HEK293 (cell line): ENCODE data around the gene FAM217A.
A peak's percentile ranks its signal among the peaks of the same experiment; 100 is the strongest.

Experiments used
- CTCF ChIA-PET: fragments of 350-600 bp; formaldehyde crosslinking; extraction: SDS; loops from one replicate; lab custom pipeline; 2021; ENCODE audit warnings: antibody characterized with exemption; lab: Yijun Ruan, JAX
- POLR2A ChIA-PET: fragments of 300-600 bp; formaldehyde crosslinking; extraction: SDS; loops from one replicate; lab custom pipeline; 2020; ENCODE audit warnings: antibody characterized with exemption, inconsistent platforms; lab: Yijun Ruan, JAX
- H3K27ac ChIP-seq: fragments of 200-500 bp; sonication (Bioruptor generic); 2 replicates; pipeline ENCODE4 v1.5.1; 2014; ENCODE audit warnings: low read depth, low read length, control low read depth, inconsistent platforms; ENCODE audit errors: extremely low read depth
- H3K36me3 ChIP-seq, 2 experiments: fragments of 200-500 bp in 1 of 2; sonication (Bioruptor generic) in 1 of 2; 1 replicate in 1 of 2; 2 replicates in 1 of 2; pipeline ENCODE4 v1.5.1; 2014 to 2017; ENCODE audit warnings: inconsistent platforms in 2 of 2, low read length in 2 of 2; ENCODE audit not compliant: control insufficient read depth in 2 of 2, insufficient read depth in 1 of 2
- H3K4me1 ChIP-seq: fragments of 200-500 bp; sonication (Bioruptor generic); 2 replicates; pipeline ENCODE4 v1.5.1; 2014; ENCODE audit warnings: mild to moderate bottlenecking, low read length, inconsistent platforms; ENCODE audit not compliant: control insufficient read depth, insufficient read depth
- H3K4me3 ChIP-seq: 2 replicates; pipeline ENCODE4 v1.5.1; 2011; ENCODE audit warnings: low read depth, mild to moderate bottlenecking, control low read depth, low read length, moderate library complexity
- H3K9me3 ChIP-seq: fragments of 200-500 bp; sonication (Bioruptor generic); 2 replicates; pipeline ENCODE4 v1.5.1; 2014; ENCODE audit warnings: low read depth, low read length, inconsistent platforms; ENCODE audit not compliant: control insufficient read depth, insufficient read depth
- FEZF1 ChIP-seq: fragments of 450-650 bp; formaldehyde crosslinking; IDR thresholded peaks from 2 replicates; pipeline ENCODE4 v1.5.1; 2016; ENCODE audit warnings: missing biosample characterization, missing genetic modification characterization
- GLI2 ChIP-seq: fragments of 450-650 bp; formaldehyde crosslinking; IDR thresholded peaks from 2 replicates; pipeline ENCODE4; 2017; ENCODE audit warnings: missing biosample characterization, missing genetic modification characterization, low read depth, borderline replicate concordance
- KLF1 ChIP-seq: fragments of 450-650 bp; formaldehyde crosslinking; IDR thresholded peaks from 2 replicates; pipeline ENCODE4 v1.5.1; 2016; ENCODE audit warnings: missing biosample characterization, missing genetic modification characterization
- MYNN ChIP-seq: fragments of 450-650 bp; formaldehyde crosslinking; IDR thresholded peaks from 2 replicates; pipeline ENCODE4 v1.5.1; 2016; ENCODE audit warnings: missing biosample characterization, missing genetic modification characterization, borderline replicate concordance
- PRDM6 ChIP-seq: fragments of 450-650 bp; formaldehyde crosslinking; IDR thresholded peaks from 2 replicates; pipeline ENCODE4 v1.5.1; 2017; ENCODE audit warnings: missing biosample characterization, missing genetic modification characterization
- RBAK ChIP-seq: fragments of 450-650 bp; formaldehyde crosslinking; IDR thresholded peaks from 2 replicates; pipeline ENCODE4 v1.5.1; 2016; ENCODE audit warnings: missing biosample characterization, missing genetic modification characterization
- ZBTB1 ChIP-seq: fragments of 450-650 bp; formaldehyde crosslinking; IDR thresholded peaks from 2 replicates; pipeline ENCODE4 v1.5.1; 2016; ENCODE audit warnings: missing biosample characterization, missing genetic modification characterization
- ZBTB26 ChIP-seq: fragments of 450-650 bp; formaldehyde crosslinking; optimal IDR thresholded peaks from 2 replicates; pipeline ENCODE3; 2016; ENCODE audit warnings: missing biosample characterization, mild to moderate bottlenecking, missing genetic modification characterization
- ZBTB6 ChIP-seq: fragments of 450-650 bp; formaldehyde crosslinking; IDR thresholded peaks from 2 replicates; pipeline ENCODE4 v1.5.1; 2017; ENCODE audit warnings: missing biosample characterization, missing genetic modification characterization
- ZBTB7A ChIP-seq: fragments of 450-650 bp; formaldehyde crosslinking; IDR thresholded peaks from 2 replicates; pipeline ENCODE4 v1.5.1; 2016; ENCODE audit warnings: low read depth, missing biosample characterization, missing genetic modification characterization
- ZFHX2 ChIP-seq: fragments of 450-650 bp; formaldehyde crosslinking; conservative IDR thresholded peaks from 2 replicates; pipeline ENCODE4 v1.5.1; 2016; ENCODE audit warnings: missing biosample characterization, missing genetic modification characterization
- ZIC2 ChIP-seq: fragments of 450-650 bp; formaldehyde crosslinking; IDR thresholded peaks from 2 replicates; pipeline ENCODE4 v1.5.1; 2016; ENCODE audit warnings: missing biosample characterization, missing genetic modification characterization
- ZNF148 ChIP-seq: fragments of 450-650 bp; formaldehyde crosslinking; IDR thresholded peaks from 2 replicates; pipeline ENCODE4 v1.5.0; 2017; ENCODE audit warnings: missing biosample characterization, missing genetic modification characterization, borderline replicate concordance
- ZNF16 ChIP-seq: fragments of 450-650 bp; formaldehyde crosslinking; IDR thresholded peaks from 2 replicates; pipeline ENCODE4 v1.5.1; 2016; ENCODE audit warnings: low read depth, missing biosample characterization, missing genetic modification characterization
- ZNF18 ChIP-seq: fragments of 450-650 bp; formaldehyde crosslinking; IDR thresholded peaks from 2 replicates; pipeline ENCODE4 v1.5.1; 2016; ENCODE audit warnings: missing biosample characterization, missing genetic modification characterization
- ZNF211 ChIP-seq: fragments of 450-650 bp; formaldehyde crosslinking; IDR thresholded peaks from 2 replicates; pipeline ENCODE4 v1.5.1; 2016; ENCODE audit warnings: low read depth, missing biosample characterization, missing genetic modification characterization
- ZNF311 ChIP-seq: fragments of 450-650 bp; formaldehyde crosslinking; IDR thresholded peaks from 2 replicates; pipeline ENCODE4 v1.5.1; 2017; ENCODE audit warnings: missing biosample characterization, missing genetic modification characterization, borderline replicate concordance
- ZNF341 ChIP-seq: fragments of 450-650 bp; formaldehyde crosslinking; IDR thresholded peaks from 2 replicates; pipeline ENCODE4; 2016; ENCODE audit warnings: low read depth, missing biosample characterization, missing genetic modification characterization
- ZNF37A ChIP-seq: fragments of 450-650 bp; IDR thresholded peaks from 2 replicates; pipeline ENCODE4 v1.5.1; 2018; ENCODE audit warnings: missing biosample characterization, missing genetic modification characterization
- ZNF521 ChIP-seq: fragments of 450-650 bp; formaldehyde crosslinking; IDR thresholded peaks from 2 replicates; pipeline ENCODE4 v1.5.1; 2017; ENCODE audit warnings: missing biosample characterization, mild to moderate bottlenecking, missing genetic modification characterization
- ZNF677 ChIP-seq: fragments of 450-650 bp; IDR thresholded peaks from 2 replicates; pipeline ENCODE4 v1.5.0; 2018; ENCODE audit warnings: missing biosample characterization, mild to moderate bottlenecking, missing genetic modification characterization, moderate library complexity
- ZNF76 ChIP-seq: fragments of 450-650 bp; formaldehyde crosslinking; IDR thresholded peaks from 2 replicates; pipeline ENCODE4; 2016; ENCODE audit warnings: low read depth, missing biosample characterization, missing genetic modification characterization, borderline replicate concordance

The FAM217A gene

GRCh38 chr6:4028051-4028450, 50.9 kb downstream of the FAM217A start:
- CTCF ChIA-PET: interaction anchor here (0.6 to 0.9 kb wide), 2 partner anchors 128 to 286 kb away, joined by 3 to 4 read pairs; no protein-coding TSS in a partner anchor
- Histone ChIP-seq H3K9me3 (no peaks in the 10 kb centered on the region), H3K36me3 (peaks cover 14 to 23% of the 10 kb centered on the region in 2 experiments), H3K4me3 (no peak overlapping the region), H3K27ac (no peak overlapping the region), H3K4me1 (peaks cover 11% of the 10 kb centered on the region)
- POLR2A ChIA-PET: no interaction called here
- TF ChIP-seq ZFHX2 (tag by site-specific recombination): no peak
- no peak for TF ChIP-seq ZBTB1
- no peak for TF ChIP-seq ZBTB6 (tag by site-specific recombination)
- no peak for TF ChIP-seq ZNF341 (tag by site-specific recombination)
- no peak for TF ChIP-seq MYNN (tag by site-specific recombination)
- no peak for TF ChIP-seq ZBTB26 (tag by site-specific recombination)
- TF ChIP-seq ZNF16 (tag by site-specific recombination): no peak
- no peak for TF ChIP-seq ZNF148
- TF ChIP-seq KLF1 (tag by site-specific recombination): no peak
- TF ChIP-seq GLI2: no peak
- TF ChIP-seq ZNF37A: no peak
- TF ChIP-seq ZNF18: no peak
- no peak for TF ChIP-seq ZNF211
- no peak for TF ChIP-seq ZNF311 (tag by site-specific recombination)
- TF ChIP-seq ZBTB7A: no peak
- no peak for TF ChIP-seq ZIC2 (tag by site-specific recombination)
- no peak for TF ChIP-seq RBAK (tag by site-specific recombination)
- TF ChIP-seq ZNF76: no peak
- TF ChIP-seq ZNF677: no peak

- Histone ChIP-seq H3K27ac (no peak overlapping the region), H3K4me1 (peaks cover 10% of the 10 kb centered on the region), H3K36me3 (peaks cover 8 to 12% of the 10 kb centered on the region in 2 experiments; a peak in 2 of 3 replicates), H3K9me3 (no peaks in the 10 kb centered on the region), H3K4me3 (no peak overlapping the region)
- ChIA-PET CTCF (interaction anchor here (0.7 to 1.0 kb wide), 3 partner anchors 17 to 48 kb away, joined by 3 to 5 read pairs (median 3); no protein-coding TSS in a partner anchor), POLR2A (interaction anchor here (0.6 to 0.9 kb wide), 2 partner anchors 11 to 110 kb away, joined by 3 to 4 read pairs; partner anchors contain the start of gene ECI2)
- TF ChIP-seq ZNF521 (no peak), FEZF1 (peak; percentile 53), PRDM6 (tag by site-specific recombination) (0 out of 2 replicates have a peak, but pooled peaks have one; percentile 10)
Observed at GRCh38 chr6:4025681-4026080, 53.3 kb downstream of the FAM217A start.
